Activated gamma-delta T cell treated with Interleukin-2 at 50 U/mL for 16 hours (primary cell): ENCODE results near the gene RALA.
"Not testable (repeated sequence)": the region's sequence is repeated elsewhere in the genome, so short reads cannot be mapped to it uniquely, and the experiment has no call there.

ENCODE experiments used
- DNase-seq: peaks from one replicate; pipeline ENCODE4 v3.0.0-alpha.2; 2020

The RALA gene

DNA sequence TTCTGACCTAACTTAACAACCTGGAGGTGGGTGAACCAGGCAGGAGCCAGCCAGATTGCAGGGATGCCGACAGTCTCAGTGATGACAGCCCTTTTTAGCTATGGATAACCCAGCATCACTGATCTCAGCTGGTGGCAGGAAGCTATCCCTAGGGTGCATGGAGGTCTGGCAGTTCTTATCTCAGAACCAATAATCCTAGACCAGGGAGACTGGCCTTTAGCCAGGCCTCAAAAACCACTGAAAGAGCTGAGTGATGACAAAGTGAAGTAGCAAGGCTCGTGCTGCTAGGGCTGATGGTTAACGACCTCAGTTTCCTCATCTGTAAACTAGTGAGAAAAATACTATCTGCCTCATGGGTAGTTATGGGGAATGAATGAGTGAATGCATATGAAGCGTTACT is 112.5 kb downstream of the RALA start:
- DNase-seq: no peak

- peak; percentile 21 for DNase-seq
Measured at GRCh38 chr7:39741942-39742623, 118.7 kb downstream of the RALA start.

DNA sequence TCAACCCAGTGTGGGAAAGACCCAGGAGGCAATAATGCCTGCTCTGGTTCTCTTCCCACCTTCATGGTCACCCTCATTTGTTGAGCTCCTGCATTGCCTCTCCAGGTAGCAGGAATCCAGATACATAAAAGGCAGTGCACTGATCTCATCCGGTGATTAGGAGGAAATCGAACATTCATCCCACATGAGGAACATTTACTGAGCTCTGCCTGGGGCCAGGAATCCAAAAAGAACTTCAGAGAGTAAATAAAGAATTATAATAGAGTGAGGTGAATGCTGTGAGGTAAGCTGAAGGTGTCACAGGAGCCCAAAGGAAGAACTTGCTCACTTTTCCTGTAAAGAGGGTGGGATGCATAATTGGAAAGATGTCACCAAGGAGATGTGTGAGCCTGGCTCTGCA is 121.2 kb downstream of the RALA start:
- no peak for DNase-seq

DNA sequence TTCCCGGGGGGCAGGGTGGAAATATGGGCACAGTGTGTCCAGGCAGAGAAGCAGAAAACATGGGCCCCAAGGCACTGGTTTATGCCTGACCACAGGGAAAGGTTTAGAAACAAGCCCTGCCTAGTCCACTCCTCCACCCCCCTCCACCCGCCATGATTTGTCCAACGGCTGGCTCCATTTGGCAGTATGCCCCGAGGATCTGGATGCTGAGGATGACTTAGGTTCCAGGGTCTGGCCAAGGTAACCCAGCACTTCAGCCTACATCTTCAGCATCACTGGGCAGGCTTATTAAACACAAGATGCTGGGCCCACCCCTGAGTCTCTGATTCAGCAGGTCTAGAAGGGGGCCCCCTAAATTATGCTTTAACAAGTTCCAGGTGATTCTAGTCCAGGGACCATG is 121.9 kb downstream of the RALA start:
- DNase-seq: no peak

GRCh38 chr7:39746103-39746819 is 122.9 kb downstream of the RALA start:
- peak; percentile 61 for DNase-seq

GRCh38 chr7:39749177-39749576 is 125.8 kb downstream of the RALA start:
- no peak for DNase-seq

- DNase-seq: no peak
Measured at GRCh38 chr7:39749717-39750116, 126.3 kb downstream of the RALA start.

- DNase-seq: no peak
Measured at GRCh38 chr7:39750253-39751077, 127.1 kb downstream of the RALA start.

DNA sequence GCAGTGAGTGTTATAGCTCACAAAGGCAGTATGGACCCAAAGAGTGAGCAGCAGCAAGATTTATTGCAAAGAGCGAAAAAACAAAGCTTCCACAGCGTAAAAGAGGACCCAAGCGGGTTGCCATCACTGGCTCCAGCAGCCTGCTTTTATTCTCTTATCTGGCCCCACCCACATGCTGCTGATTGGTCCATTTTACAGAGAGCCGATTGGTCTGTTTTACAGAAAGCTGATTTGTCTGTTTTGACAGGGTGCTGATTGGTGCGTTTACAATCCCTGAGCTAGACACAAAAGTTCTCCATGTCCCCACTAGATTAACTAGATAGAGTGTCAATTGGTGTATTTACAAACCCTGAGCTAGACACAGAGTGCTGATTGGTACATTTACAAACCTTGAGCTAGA is 129.9 kb downstream of the RALA start:
- DNase-seq: not testable (repeated sequence)

DNA sequence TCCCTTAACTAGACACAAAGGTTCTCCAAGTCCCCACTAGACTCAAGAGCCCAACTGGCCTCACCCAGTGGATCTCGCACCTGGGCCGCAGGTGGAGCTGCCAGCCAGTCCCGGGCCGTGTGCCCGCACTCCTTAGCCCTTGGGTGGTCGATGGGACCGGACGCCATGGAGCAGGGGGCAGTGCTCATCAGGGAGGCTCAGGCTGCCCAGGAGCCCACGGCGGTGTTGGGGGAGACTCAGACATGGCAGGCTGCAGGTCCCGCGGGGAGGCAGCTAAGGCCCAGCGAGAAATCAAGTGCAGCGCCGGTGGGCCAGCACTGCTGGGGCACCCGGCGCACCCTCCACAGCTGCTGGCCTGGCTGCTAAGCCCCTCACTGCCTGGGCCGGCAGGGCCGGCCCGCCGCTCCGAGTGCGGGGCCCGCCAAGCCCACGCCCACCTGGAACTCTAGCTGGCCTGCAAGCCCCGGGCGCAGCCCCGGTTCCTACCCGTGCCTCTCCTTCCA is 130.5 kb downstream of the RALA start:
- DNase-seq: no peak

DNA sequence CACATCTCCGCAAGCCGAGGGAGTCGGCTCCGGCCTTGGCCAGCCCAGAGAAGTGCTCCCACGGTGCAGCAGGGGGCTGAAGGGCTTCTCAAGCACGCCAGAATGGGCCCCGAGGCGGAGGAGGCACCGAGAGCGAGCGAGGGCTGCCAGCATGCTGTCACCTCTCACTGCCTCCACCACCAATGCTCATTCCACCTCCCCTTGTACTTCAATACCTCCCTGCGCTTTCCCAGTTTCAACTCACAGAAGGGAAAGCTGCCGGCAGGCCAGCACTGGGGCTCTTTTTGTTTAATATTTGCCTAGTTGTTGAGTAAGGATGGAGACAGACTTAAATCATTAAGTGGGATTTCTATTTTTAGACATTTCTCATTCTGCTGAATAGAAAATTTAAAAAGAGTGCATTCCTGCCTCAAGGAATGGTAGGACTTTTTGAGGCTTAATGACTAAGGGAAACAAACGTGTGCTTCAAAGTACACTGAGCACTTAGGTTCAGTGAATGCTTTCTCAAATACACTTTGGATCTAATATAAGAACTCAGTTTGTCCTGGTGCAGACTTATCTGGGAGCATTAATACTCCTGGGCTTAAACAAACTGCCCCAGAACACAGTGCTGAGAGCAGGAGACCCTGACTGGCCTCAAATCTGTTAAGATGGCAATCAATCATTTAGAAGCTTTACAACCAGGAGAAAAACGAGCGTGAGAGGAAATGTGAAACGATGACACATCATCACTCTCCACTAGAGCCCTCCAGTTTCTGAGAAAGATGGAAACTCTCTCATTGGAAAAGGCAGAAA is 131.2 kb downstream of the RALA start:
- DNase-seq: no peak

DNA sequence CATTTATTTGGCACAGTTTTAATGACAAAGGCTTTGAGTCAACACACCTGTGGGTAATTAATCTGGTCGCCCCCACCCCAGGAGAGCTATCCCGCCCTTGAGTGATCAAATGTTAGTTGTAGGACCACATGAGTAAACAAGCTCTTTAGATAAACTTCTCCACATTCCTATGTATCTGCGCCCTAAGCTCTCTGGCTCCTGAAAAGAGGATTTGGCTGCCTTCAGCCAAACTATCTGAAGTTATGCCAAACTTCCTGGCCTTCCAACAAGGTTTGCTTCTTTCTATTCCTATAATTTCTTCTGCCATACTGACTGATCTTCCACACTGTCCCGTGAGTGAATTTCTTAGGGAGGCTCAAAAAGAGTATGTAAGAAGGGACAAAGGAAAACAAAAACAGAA is 134.2 kb downstream of the RALA start:
- no peak for DNase-seq
